Peyer's patch (tissue), 4 donors: ENCODE measurements around the gene ZDHHC3. TPM values are rescaled to one million over a fixed set of nuclear protein-coding genes. Genes with fewer than 3 reads are reported as not detected.

ENCODE experiments used
- DNase-seq, 3 donors: peaks; one replicate each; pipeline ENCODE4 v3.0.0-alpha.2; 2017 to 2019
- H3K27ac ChIP-seq, 4 donors: fragments of 200-600 bp; sonication (generic); one replicate each; pipeline ENCODE4 v1.5.1; 2016 to 2019
- H3K27me3 ChIP-seq, 2 donors: fragments of 200-600 bp; sonication (generic); one replicate each; pipeline ENCODE4 v1.5.1; 2019
- H3K36me3 ChIP-seq, 3 donors: fragments of 200-600 bp; sonication (generic); one replicate each; pipeline ENCODE4 v1.5.1; 2016 to 2019
- H3K4me1 ChIP-seq, 4 donors: fragments of 200-600 bp; sonication (generic); one replicate each; pipeline ENCODE4 v1.5.1; 2016 to 2019
- H3K4me3 ChIP-seq, 4 donors: fragments of 200-600 bp; sonication (generic); 1 replicate in 3 of 4; 2 replicates in 1 of 4; pipeline ENCODE4 v1.5.1; 2016 to 2019; ENCODE audit warnings: mild to moderate bottlenecking in 1 of 4
- H3K9me3 ChIP-seq, 4 donors: fragments of 200-600 bp; sonication (generic); one replicate each; pipeline ENCODE4 v1.5.1; 2016 to 2019; ENCODE audit warnings: mild to moderate bottlenecking in 1 of 4
- POLR2A ChIP-seq, 2 donors: fragments of 450-650 bp; IDR thresholded peaks; one replicate each; pipeline ENCODE4 v1.5.1; 2017; ENCODE audit warnings: antibody characterized with exemption in 2 of 2, mild to moderate bottlenecking in 2 of 2, moderate library complexity in 2 of 2
- total RNA-seq, 4 donors: library from RNA; depleted of rRNA; stranded (reverse); fragments of >200 nt; gene quantifications; one replicate each; pipeline ENCODE4 v1.1.0, GENCODE V29; 2016
- TF ChIP-seq, protein P1 (sequence below), 6 experiments: fragments of 450-650 bp in 4 of 6; fragments of 200-600 bp in 2 of 6; sonication (generic) in 1 of 6; IDR thresholded peaks; one replicate each; pipeline ENCODE4 v1.5.1; 2017 to 2019; ENCODE audit warnings: antibody characterized with exemption in 6 of 6, mild to moderate bottlenecking in 3 of 6, moderate library complexity in 1 of 6

ZDHHC3 gene
- total RNA-seq, 4 donors from 2014 or later, result 70.1 to 190 (median 152) TPM

DNA sequence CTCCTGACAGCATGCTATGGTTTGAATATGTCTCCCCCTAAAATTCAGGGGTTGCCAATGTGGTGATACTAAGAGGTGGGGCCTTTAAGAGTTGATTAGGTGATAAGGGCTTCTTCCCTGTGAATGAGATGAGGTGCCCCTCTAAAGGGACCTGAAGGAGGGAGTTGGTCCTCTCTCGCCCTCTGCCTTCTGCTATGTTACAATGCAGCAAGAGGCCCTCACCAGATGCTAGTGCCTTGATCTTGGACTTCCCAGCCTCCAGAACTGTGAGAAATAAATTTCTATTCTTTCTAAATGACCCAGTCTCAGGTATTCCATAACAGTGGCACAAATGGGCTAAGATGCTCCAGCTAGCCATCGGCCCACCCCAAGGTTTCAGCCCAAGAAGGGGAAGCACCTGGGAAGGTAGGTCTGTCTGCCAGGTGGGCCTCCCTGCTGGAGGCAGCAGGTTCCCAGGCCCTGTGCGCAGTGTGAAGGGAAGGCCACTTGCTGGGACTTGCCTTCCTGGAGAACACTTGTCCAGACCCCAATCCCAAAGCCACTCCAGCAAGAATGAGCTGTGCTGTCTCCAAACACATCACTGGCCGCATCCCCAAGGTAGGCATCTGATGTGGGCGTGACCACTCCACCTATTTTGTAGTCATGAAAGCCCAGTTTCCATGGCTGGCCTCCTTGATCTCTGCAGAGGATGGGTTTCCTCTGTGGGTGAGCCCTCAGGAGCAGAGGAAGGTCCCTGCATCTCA, 92.6 kb downstream of the ZDHHC3 start:
- no peak for TF ChIP-seq POLR2A (IDR thresholded peaks at IDR 0.05)
- TF ChIP-seq, protein P1, sequence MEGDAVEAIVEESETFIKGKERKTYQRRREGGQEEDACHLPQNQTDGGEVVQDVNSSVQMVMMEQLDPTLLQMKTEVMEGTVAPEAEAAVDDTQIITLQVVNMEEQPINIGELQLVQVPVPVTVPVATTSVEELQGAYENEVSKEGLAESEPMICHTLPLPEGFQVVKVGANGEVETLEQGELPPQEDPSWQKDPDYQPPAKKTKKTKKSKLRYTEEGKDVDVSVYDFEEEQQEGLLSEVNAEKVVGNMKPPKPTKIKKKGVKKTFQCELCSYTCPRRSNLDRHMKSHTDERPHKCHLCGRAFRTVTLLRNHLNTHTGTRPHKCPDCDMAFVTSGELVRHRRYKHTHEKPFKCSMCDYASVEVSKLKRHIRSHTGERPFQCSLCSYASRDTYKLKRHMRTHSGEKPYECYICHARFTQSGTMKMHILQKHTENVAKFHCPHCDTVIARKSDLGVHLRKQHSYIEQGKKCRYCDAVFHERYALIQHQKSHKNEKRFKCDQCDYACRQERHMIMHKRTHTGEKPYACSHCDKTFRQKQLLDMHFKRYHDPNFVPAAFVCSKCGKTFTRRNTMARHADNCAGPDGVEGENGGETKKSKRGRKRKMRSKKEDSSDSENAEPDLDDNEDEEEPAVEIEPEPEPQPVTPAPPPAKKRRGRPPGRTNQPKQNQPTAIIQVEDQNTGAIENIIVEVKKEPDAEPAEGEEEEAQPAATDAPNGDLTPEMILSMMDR (IDR thresholded peaks at IDR 0.05), result no peak
- Histone ChIP-seq H3K27ac (no peak overlapping the region), H3K36me3 (no peaks in the 10 kb centered on the region), H3K9me3 (no peaks in the 10 kb centered on the region), H3K4me3 (no peak overlapping the region), H3K4me1 (no peaks in the 10 kb centered on the region), H3K27me3 (no peaks in the 10 kb centered on the region)
- DNase-seq, result no peak

DNA sequence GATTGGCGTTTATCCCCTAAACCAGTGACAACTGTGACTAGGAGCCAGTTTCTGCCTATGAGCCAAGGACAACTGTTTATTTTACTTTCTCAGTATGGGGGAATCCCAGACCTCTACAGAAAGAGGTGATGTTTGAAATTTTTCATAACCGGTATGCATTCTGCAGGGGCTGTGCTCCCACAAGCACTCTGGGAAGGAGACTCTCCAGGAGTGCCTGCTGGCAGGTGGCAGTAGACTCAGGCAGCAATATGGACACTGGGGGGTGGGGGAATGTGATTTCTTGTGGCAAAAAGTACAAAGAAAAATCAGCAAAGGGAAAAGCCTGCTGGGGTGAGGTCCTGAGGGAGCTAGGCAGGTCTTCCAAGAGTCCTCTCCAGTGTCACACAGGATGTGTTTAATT, 95.7 kb downstream of the ZDHHC3 start:
- H3K27ac ChIP-seq, result no peak overlapping the region
- H3K36me3 ChIP-seq, result no peaks in the 10 kb centered on the region
- H3K27me3 ChIP-seq, result no peaks in the 10 kb centered on the region
- H3K4me3 ChIP-seq, result no peak overlapping the region
- H3K4me1 ChIP-seq, result no peaks in the 10 kb centered on the region
- no peaks in the 10 kb centered on the region for H3K9me3 ChIP-seq
- no peak for DNase-seq
- TF ChIP-seq, protein P1 (IDR thresholded peaks at IDR 0.05), result no peak
- no peak for TF ChIP-seq POLR2A (IDR thresholded peaks at IDR 0.05)

DNA sequence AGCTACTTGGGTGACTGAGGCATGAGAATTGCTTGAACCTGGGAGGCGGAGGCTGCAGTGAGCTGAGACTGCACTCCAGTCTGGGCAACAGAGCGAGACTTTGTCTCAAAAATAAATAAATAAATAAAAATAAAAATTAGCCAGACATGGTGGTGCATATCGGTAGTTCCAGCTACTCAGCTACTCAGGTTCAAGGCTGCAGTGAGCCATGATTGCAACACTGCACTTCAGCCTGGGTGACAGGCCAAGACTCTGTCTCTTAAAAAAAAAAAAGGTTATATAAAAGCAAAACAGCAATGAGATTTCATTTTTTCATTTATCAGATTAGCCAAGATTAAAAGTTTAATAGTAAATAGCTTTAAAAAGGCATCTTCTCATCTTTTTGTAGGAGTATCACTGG, 98.6 kb downstream of the ZDHHC3 start:
- no peak overlapping the region for H3K4me3 ChIP-seq
- H3K27me3 ChIP-seq, result no peaks in the 10 kb centered on the region
- TF ChIP-seq, protein P1 (IDR thresholded peaks at IDR 0.05), result no peak
- no peak for TF ChIP-seq POLR2A (IDR thresholded peaks at IDR 0.05)
- H3K27ac ChIP-seq, result no peak overlapping the region
- no peaks in the 10 kb centered on the region for H3K9me3 ChIP-seq
- no peaks in the 10 kb centered on the region for H3K36me3 ChIP-seq
- DNase-seq, result no peak
- no peaks in the 10 kb centered on the region for H3K4me1 ChIP-seq

DNA sequence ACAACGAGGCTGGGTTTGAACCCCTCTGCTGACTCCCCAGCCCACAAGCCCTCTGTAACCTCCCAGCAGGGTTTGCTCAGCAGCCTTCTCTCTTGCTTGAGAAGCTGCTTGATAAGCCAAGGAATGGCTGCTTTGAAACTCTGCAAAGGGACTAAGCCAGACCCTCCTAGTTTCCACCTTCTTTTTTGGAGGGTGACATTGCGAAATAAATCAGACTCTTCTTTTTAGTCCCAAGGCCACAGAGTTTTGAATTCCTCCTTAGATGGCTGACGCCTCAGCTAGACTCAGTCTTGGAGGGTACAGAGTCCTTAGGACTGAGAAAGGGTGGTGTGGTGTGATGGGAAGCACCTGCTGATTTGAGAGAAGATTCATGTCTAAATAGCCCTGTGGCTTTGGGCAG, 100.4 kb downstream of the ZDHHC3 start:
- H3K27me3 ChIP-seq, result no peaks in the 10 kb centered on the region
- H3K9me3 ChIP-seq, result no peaks in the 10 kb centered on the region
- DNase-seq, result no peak

More for the DNA sequence above, 100.4 kb downstream of the ZDHHC3 start:
- H3K4me3 ChIP-seq, result no peak overlapping the region
- no peak overlapping the region for H3K27ac ChIP-seq
- no peaks in the 10 kb centered on the region for H3K36me3 ChIP-seq
- TF ChIP-seq POLR2A (IDR thresholded peaks at IDR 0.05), result no peak
- TF ChIP-seq, protein P1 (IDR thresholded peaks at IDR 0.05), result no peak
- no peaks in the 10 kb centered on the region for H3K4me1 ChIP-seq

Other genes starting within 250 kb of the ZDHHC3 start
- gene ZNF501, start 246.5 kb downstream of the ZDHHC3 start, total RNA-seq, result 1 to 10 TPM; 1.0 to 9.9 (median 4.1) TPM
- gene KIAA1143, start 214.6 kb downstream of the ZDHHC3 start, total RNA-seq, result 10 to 100 TPM in 2 of 4 donors, 1 to 10 TPM in 2; 8.9 to 21.5 (median 10.9) TPM
- 10 to 100 TPM in 1 of 4 donors, 1 to 10 TPM in 2, under 1 TPM in 1; 0.85 to 32.2 (median 2.6) TPM for gene KIF15, start 214.4 kb downstream of the ZDHHC3 start, total RNA-seq
- 10 to 100 TPM in 2 of 4 donors, 1 to 10 TPM in 2; 8.9 to 12.6 (median 10.6) TPM for gene TMEM42, start 114.3 kb downstream of the ZDHHC3 start, total RNA-seq
- not detected for gene TGM4, start 101.6 kb downstream of the ZDHHC3 start, total RNA-seq
- gene EXOSC7, start 70 bp upstream of the ZDHHC3 start, total RNA-seq, result 10 to 100 TPM; 19.8 to 66.0 (median 28.6) TPM
- gene CLEC3B, start 50.1 kb upstream of the ZDHHC3 start, total RNA-seq, result 10 to 100 TPM; 11.6 to 47.9 (median 32.7) TPM
- gene CDCP1, start 170.2 kb upstream of the ZDHHC3 start, total RNA-seq, result 10 to 100 TPM; 29.7 to 68.3 (median 61.5) TPM